ENCODE measurements around the gene ADNP. TPM values are rescaled to one million over a fixed set of nuclear protein-coding genes. Genes with fewer than 3 reads are reported as not detected.

ADNP gene
- total and polyA plus RNA-seq, 2 of the 4 experiments (the other 2 are of a cell fraction), result 23.3 to 24.8 TPM

DNA sequence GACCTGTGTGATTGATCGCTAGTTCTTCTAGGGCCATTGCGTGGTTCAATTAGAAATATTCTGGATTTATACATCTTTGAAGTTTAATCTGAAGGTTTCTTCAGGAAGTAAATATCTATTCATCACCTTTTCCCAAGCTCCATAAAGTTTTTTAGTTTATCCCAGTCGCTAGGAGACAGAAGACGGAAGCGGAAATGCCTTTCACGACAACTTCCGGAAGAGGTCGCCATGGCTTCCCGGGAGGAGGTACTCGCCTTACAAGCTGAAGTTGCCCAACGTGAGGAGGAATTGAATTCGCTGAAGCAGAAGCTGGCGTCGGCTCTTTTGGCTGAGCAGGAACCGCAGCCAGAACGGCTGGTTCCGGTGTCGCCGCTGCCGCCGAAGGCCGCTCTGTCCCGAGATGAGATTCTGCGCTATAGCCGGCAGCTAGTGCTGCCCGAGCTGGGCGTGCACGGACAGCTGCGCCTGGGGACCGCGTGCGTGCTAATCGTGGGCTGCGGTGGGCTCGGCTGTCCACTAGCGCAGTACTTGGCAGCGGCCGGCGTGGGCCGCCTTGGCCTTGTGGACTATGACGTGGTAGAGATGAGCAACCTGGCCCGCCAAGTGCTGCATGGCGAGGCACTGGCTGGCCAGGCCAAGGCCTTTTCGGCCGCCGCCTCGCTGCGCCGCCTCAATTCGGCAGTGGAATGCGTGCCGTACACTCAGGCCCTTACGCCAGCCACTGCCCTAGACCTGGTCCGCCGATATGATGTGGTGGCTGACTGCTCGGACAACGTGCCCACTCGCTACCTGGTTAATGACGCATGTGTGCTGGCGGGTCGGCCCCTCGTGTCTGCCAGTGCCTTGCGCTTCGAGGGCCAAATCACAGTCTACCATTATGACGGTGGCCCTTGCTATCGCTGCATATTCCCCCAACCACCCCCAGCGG, 27.6 kb upstream of the ADNP start, which contains the start of gene MOCS3:
TSS of gene MOCS3 (plus strand) at position 204 of the 928 bp plus-strand sequence. CDS start at position 229, 25 bp downstream.
- peak within 1 kb of the TSS; percentile 91 for H3K4me3 ChIP-seq (ENCODE audit: insufficient read depth, low read depth, low read length)
- peak within 1 kb of the TSS; percentile 97 for H3K9ac ChIP-seq (ENCODE audit: low read depth, low read length)
- peak within 1 kb of the TSS; percentile 93 for H3K27ac ChIP-seq (ENCODE audit: insufficient read depth, low read length)
- peak within 1 kb of the TSS; percentile 93 for H2BK5ac ChIP-seq (ENCODE audit: low read depth, low read length, poor library complexity, severe bottlenecking)
- H4K91ac ChIP-seq (ENCODE audit: insufficient read depth, low read depth, low read length), result peak within 1 kb of the TSS; percentile 79
- ChIA-PET CTCF (interaction anchor here (1.0 to 1.2 kb wide), 2 partner anchors 23 to 26 kb away, joined by 3 to 4 read pairs; no protein-coding TSS in a partner anchor), POLR2A (ENCODE audit: unreplicated experiment) (no interaction called here)
- peak within 1 kb of the TSS; percentile 100 for H3K56ac ChIP-seq (ENCODE audit: extremely low read depth, insufficient read depth, low read length)
- peak within 1 kb of the TSS; percentile 91 for H3K23ac ChIP-seq (ENCODE audit: low read depth, low read length)
- H2AK9ac ChIP-seq (replicated peaks; ENCODE audit: low read depth, low read length, poor library complexity), result peak within 1 kb of the TSS; percentile 80
- DNase-seq (peak; percentile 93), ATAC-seq (ENCODE audit: low read depth) (peak; percentile 83)
- dilution Hi-C loops (cut with HindIII; ENCODE audit: low sequenced_read_pairs, unreplicated experiment) (no loop called here), in situ Hi-C loops (cut with MboI; ENCODE audit: low sequenced_read_pairs) (no loop called here), intact Hi-C loops (cut with micrococcal nuclease) (loop anchor here (2.0 kb wide), 2 partner anchors 22 to 164 kb away; partner anchors contain the start of gene BCAS4)
- peak within 1 kb of the TSS; percentile 85 for H3K4ac ChIP-seq (ENCODE audit: low read depth, low read length)
- H4K5ac ChIP-seq (ENCODE audit: low read depth, low read length), result peak within 1 kb of the TSS; percentile 93
- H2AK5ac ChIP-seq (ENCODE audit: low read depth, low read length), result peak within 1 kb of the TSS; percentile 96
- H4K20me1 ChIP-seq (ENCODE audit: insufficient read depth, low read length), result peaks cover 26% of the 10 kb centered on the region
- peaks cover 10% of the 10 kb centered on the region for H3K4me1 ChIP-seq (ENCODE audit: control insufficient read depth, insufficient read depth, low read length)
- H3K79me1 ChIP-seq (ENCODE audit: low read depth in 1 of 2, low read length in 2 of 2), result peaks cover 10 to 50% of the 10 kb centered on the region in 2 experiments; a peak in 3 of 4 replicates
- peak within 1 kb of the TSS; percentile 97 for H2AFZ ChIP-seq (replicated peaks; ENCODE audit: low read length, poor library complexity)
- H3K18ac ChIP-seq (ENCODE audit: low read depth, low read length), result peak within 1 kb of the TSS; percentile 92
- H3K14ac ChIP-seq (replicated peaks; ENCODE audit: low read depth, low read length), result peak within 1 kb of the TSS; percentile 88
- 3% methylated on average over 43 of the region's 67 CpGs; no CpG with 5 or more reads in 1 of the 2 experiments for WGBS, 2 experiments (ENCODE audit: extremely low coverage in 2 of 2, insufficient read length in 1 of 2)
- peak within 1 kb of the TSS; percentile 65 to 97 for H4K8ac ChIP-seq (ENCODE audit: low read depth in 2 of 2, low read length in 2 of 2)
- H3K9me1 ChIP-seq (ENCODE audit: insufficient read depth, low read length), result peaks cover 7% of the 10 kb centered on the region; the same call in 1 of the 2 replicates
- H3K36me3 ChIP-seq (ENCODE audit: control insufficient read depth, insufficient read depth, low read length), result peaks cover 4% of the 10 kb centered on the region
- H3K27me3 ChIP-seq (ENCODE audit: control insufficient read depth, insufficient read depth, low read length), result no peaks in the 10 kb centered on the region
- peak within 1 kb of the TSS; percentile 96 for H2BK120ac ChIP-seq (ENCODE audit: low read depth, low read length)
- H3K4me2 ChIP-seq (ENCODE audit: low read depth, low read length), result peak within 1 kb of the TSS; percentile 96
- peak within 1 kb of the TSS; percentile 65; the same call in 1 of the 3 replicates for H2BK15ac ChIP-seq (ENCODE audit: low read depth, low read length)
- BruUV-seq (replicated peaks), result no TSS peak
- no peaks in the 10 kb centered on the region for H3K9me3 ChIP-seq (ENCODE audit: control insufficient read depth, insufficient read depth, low read length)
- peak within 1 kb of the TSS; percentile 90 for H2BK20ac ChIP-seq (ENCODE audit: low read depth, low read length)
- peak; percentile 78; the same call in 1 of the 2 replicates for TF ChIP-seq POLR2A (IDR thresholded peaks at IDR 0.05; ENCODE audit: low read depth, low read length)
- TF ChIP-seq RFX5 (IDR thresholded peaks at IDR 0.05; ENCODE audit: low read depth, low read length), result no peak
- TF ChIP-seq, protein P1, sequence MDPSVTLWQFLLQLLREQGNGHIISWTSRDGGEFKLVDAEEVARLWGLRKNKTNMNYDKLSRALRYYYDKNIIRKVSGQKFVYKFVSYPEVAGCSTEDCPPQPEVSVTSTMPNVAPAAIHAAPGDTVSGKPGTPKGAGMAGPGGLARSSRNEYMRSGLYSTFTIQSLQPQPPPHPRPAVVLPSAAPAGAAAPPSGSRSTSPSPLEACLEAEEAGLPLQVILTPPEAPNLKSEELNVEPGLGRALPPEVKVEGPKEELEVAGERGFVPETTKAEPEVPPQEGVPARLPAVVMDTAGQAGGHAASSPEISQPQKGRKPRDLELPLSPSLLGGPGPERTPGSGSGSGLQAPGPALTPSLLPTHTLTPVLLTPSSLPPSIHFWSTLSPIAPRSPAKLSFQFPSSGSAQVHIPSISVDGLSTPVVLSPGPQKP (IDR thresholded peaks at IDR 0.05; ENCODE audit: borderline replicate concordance, low read depth, low read length), result no peak
- no peak; the same call in 1 of the 2 replicates for TF ChIP-seq RAD21 (IDR thresholded peaks at IDR 0.05; ENCODE audit: low read length)
- no peak for TF ChIP-seq RCOR1 (IDR thresholded peaks at IDR 0.05; ENCODE audit: insufficient replicate concordance, low read length)
- TF ChIP-seq CEBPB (IDR thresholded peaks at IDR 0.05; ENCODE audit: low read depth, low read length), result peak; percentile 71
- TF ChIP-seq MXI1 (IDR thresholded peaks at IDR 0.05; ENCODE audit: borderline replicate concordance, low read depth, low read length), result peak; percentile 91
- TF ChIP-seq, protein P2, sequence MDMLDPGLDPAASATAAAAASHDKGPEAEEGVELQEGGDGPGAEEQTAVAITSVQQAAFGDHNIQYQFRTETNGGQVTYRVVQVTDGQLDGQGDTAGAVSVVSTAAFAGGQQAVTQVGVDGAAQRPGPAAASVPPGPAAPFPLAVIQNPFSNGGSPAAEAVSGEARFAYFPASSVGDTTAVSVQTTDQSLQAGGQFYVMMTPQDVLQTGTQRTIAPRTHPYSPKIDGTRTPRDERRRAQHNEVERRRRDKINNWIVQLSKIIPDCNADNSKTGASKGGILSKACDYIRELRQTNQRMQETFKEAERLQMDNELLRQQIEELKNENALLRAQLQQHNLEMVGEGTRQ (IDR thresholded peaks at IDR 0.05; ENCODE audit: low read depth, low read length), result no peak
- TF ChIP-seq, protein P3, sequence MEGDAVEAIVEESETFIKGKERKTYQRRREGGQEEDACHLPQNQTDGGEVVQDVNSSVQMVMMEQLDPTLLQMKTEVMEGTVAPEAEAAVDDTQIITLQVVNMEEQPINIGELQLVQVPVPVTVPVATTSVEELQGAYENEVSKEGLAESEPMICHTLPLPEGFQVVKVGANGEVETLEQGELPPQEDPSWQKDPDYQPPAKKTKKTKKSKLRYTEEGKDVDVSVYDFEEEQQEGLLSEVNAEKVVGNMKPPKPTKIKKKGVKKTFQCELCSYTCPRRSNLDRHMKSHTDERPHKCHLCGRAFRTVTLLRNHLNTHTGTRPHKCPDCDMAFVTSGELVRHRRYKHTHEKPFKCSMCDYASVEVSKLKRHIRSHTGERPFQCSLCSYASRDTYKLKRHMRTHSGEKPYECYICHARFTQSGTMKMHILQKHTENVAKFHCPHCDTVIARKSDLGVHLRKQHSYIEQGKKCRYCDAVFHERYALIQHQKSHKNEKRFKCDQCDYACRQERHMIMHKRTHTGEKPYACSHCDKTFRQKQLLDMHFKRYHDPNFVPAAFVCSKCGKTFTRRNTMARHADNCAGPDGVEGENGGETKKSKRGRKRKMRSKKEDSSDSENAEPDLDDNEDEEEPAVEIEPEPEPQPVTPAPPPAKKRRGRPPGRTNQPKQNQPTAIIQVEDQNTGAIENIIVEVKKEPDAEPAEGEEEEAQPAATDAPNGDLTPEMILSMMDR (conservative IDR thresholded peaks at IDR 0.05; ENCODE audit: low read depth, low read length), result 0 out of 2 replicates have a peak, but pooled peaks have one; percentile 0
- no peak for TF ChIP-seq MAFK (IDR thresholded peaks at IDR 0.05; ENCODE audit: low read depth, low read length)
- no peak for TF ChIP-seq SMC3 (IDR thresholded peaks at IDR 0.05; ENCODE audit: low read depth, low read length)
- no peak for TF ChIP-seq NFE2L2 (IDR thresholded peaks at IDR 0.05; ENCODE audit: low read depth, low read length)

All from IMR-90 (cell line).